GM12878 (cell line): ENCODE results near the gene FIBCD1. TPM values are rescaled to one million over a fixed set of nuclear protein-coding genes. Genes with fewer than 3 reads are reported as not detected.

Experiments used
- ATAC-seq: fragments of 200-7000 bp; cut with Tn5 transposase; 3 replicates; pipeline ENCODE4 v1.9.1; 2020; ENCODE audit warnings: mild to moderate bottlenecking, moderate library complexity
- BruUV-seq: library from RNA; stranded (reverse); fragments of 400-500 nt; replicated peaks from 2 replicates; lab custom pipeline; 2021; lab: Mats Ljungman, UMichigan
- CTCF ChIA-PET: fragments of 300-600 bp; sonication (Branson Sonifier 250); formaldehyde crosslinking; extraction: SDS; loops from one replicate; lab custom pipeline; 2021; ENCODE audit warnings: inconsistent platforms; lab: Yijun Ruan, JAX
- POLR2A ChIA-PET: fragments of 350-600 bp; formaldehyde crosslinking; extraction: SDS; loops from one replicate; lab custom pipeline; 2021; ENCODE audit warnings: inconsistent platforms; lab: Charles Lee
- RAD21 ChIA-PET: fragments of 300-600 bp; sonication (Branson Sonifier 250); formaldehyde crosslinking; loops from one replicate; lab custom pipeline; 2023; ENCODE audit warnings: antibody characterized with exemption; ENCODE audit not compliant: unreplicated experiment; lab: Charles Lee
- SMC1A ChIA-PET: fragments of 300-600 bp; sonication (Branson Sonifier 250); formaldehyde crosslinking; loops from one replicate; lab custom pipeline; 2023; ENCODE audit not compliant: unreplicated experiment, uncharacterized antibody; lab: Charles Lee
- DNase-seq: peaks from one replicate; pipeline ENCODE4 v3.0.0-alpha.2; 2011; ENCODE audit warnings: low read depth, low spot score
- FAIRE-seq: peaks from 3 replicates; lab custom pipeline; 2011; peaks lifted over from hg19 to GRCh38; lab: Jason Lieb, UNC
- H2AFZ ChIP-seq: 2 replicates; pipeline ENCODE4 v1.6.0; 2011; ENCODE audit warnings: low read depth, low read length, control low read depth; ENCODE audit not compliant: control insufficient read depth
- H3K27ac ChIP-seq: 2 replicates; pipeline ENCODE4 v1.5.1; 2011; ENCODE audit warnings: control low read depth; ENCODE audit not compliant: control insufficient read depth, insufficient read depth
- H3K27me3 ChIP-seq, 2 experiments: replicated peaks in 1 of 2; 2 replicates each; pipeline versions ENCODE4 v1.6.0 to v1.6.1; 2011; ENCODE audit warnings: low read length in 1 of 2; ENCODE audit not compliant: control insufficient read depth in 2 of 2, insufficient read depth in 2 of 2
- H3K36me3 ChIP-seq, 2 experiments: 2 replicates each; pipeline ENCODE4 v1.5.1; 2011; ENCODE audit warnings: low read length in 1 of 2; ENCODE audit not compliant: control insufficient read depth in 2 of 2, insufficient read depth in 2 of 2
- H3K4me1 ChIP-seq: 2 replicates; pipeline ENCODE4 v1.6.1; 2011; ENCODE audit warnings: mild to moderate bottlenecking, low read length, moderate library complexity, mixed read lengths; ENCODE audit not compliant: control insufficient read depth, insufficient read depth
- H3K4me2 ChIP-seq: 2 replicates; pipeline ENCODE4 v1.6.0; 2011; ENCODE audit warnings: control low read depth; ENCODE audit not compliant: control insufficient read depth, insufficient read depth
- H3K4me3 ChIP-seq: fragments of 200-600 bp; sonication (generic); 2 replicates; pipeline ENCODE4 v1.5.1; 2016
- H3K79me2 ChIP-seq: 2 replicates; pipeline ENCODE4 v1.6.0; 2011; ENCODE audit warnings: low read length; ENCODE audit not compliant: control insufficient read depth, insufficient read depth
- H3K9ac ChIP-seq: 2 replicates; pipeline ENCODE4 v1.8.0; 2011; ENCODE audit warnings: low read length, control low read depth, mixed read lengths; ENCODE audit not compliant: control insufficient read depth, insufficient read depth
- H3K9me3 ChIP-seq: replicated peaks from 3 replicates; pipeline ENCODE4 v1.5.1; 2011; ENCODE audit warnings: mild to moderate bottlenecking, low read length; ENCODE audit not compliant: control insufficient read depth, insufficient read depth
- H4K20me1 ChIP-seq: 2 replicates; pipeline ENCODE4 v1.6.0; 2011; ENCODE audit not compliant: control insufficient read depth, insufficient read depth
- BCL11A ChIP-seq: IDR thresholded peaks from 2 replicates; pipeline ENCODE4 v1.6.1; 2011; ENCODE audit warnings: low read depth, low read length
- CHD2 ChIP-seq: IDR thresholded peaks from 2 replicates; pipeline ENCODE4 v1.6.1; 2011; ENCODE audit warnings: low read depth, low read length, improper control_type of control experiment, borderline replicate concordance
- GATAD2B ChIP-seq: fragments of 450-650 bp; conservative IDR thresholded peaks from 2 replicates; pipeline ENCODE4 v1.6.1; 2017; ENCODE audit warnings: low read depth, mild to moderate bottlenecking, moderate library complexity
- HDGF ChIP-seq: fragments of 450-650 bp; IDR thresholded peaks from 2 replicates; pipeline ENCODE4 v1.6.1; 2016; ENCODE audit warnings: antibody characterized with exemption
- IRF4 ChIP-seq: IDR thresholded peaks from 2 replicates; pipeline ENCODE4 v1.6.1; 2011; ENCODE audit warnings: low read depth, low read length
- MAX ChIP-seq: IDR thresholded peaks from 2 replicates; pipeline ENCODE4 v1.6.1; 2012; ENCODE audit warnings: low read depth, low read length, improper control_type of control experiment
- NFXL1 ChIP-seq: fragments of 450-650 bp; IDR thresholded peaks from 2 replicates; pipeline ENCODE4 v1.6.1; 2017; ENCODE audit warnings: antibody characterized with exemption, mild to moderate bottlenecking, borderline replicate concordance
- PKNOX1 ChIP-seq: fragments of 450-650 bp; IDR thresholded peaks from 2 replicates; pipeline ENCODE4 v1.6.1; 2016; ENCODE audit warnings: mild to moderate bottlenecking
- POLR2AphosphoS5 ChIP-seq: IDR thresholded peaks from 2 replicates; pipeline ENCODE4 v1.6.1; 2011; ENCODE audit warnings: mild to moderate bottlenecking, low read length, inconsistent platforms
- POU2F2 ChIP-seq: IDR thresholded peaks from 3 replicates; pipeline ENCODE4 v1.6.1; 2011; ENCODE audit warnings: low read depth, mild to moderate bottlenecking, low read length, borderline replicate concordance
- RB1 ChIP-seq: fragments of 450-650 bp; formaldehyde crosslinking; IDR thresholded peaks from 2 replicates; pipeline ENCODE4 v1.6.1; 2017; ENCODE audit warnings: mild to moderate bottlenecking, borderline replicate concordance
- SP1 ChIP-seq: IDR thresholded peaks from one replicate; pipeline ENCODE4 v1.6.1; 2011; ENCODE audit warnings: low read depth, low read length
- SUPT20H ChIP-seq: IDR thresholded peaks from 2 replicates; pipeline ENCODE4 v1.6.1; 2011; ENCODE audit warnings: low read depth, mild to moderate bottlenecking, low read length, moderate library complexity, borderline replicate concordance; ENCODE audit not compliant: control insufficient read depth
- TBL1XR1 ChIP-seq: IDR thresholded peaks from 2 replicates; pipeline ENCODE4 v1.6.1; 2012; ENCODE audit warnings: low read depth, low read length, improper control_type of control experiment
- ZSCAN29 ChIP-seq: fragments of 450-650 bp; IDR thresholded peaks from 2 replicates; pipeline ENCODE4 v1.6.1; 2017; ENCODE audit warnings: mild to moderate bottlenecking, moderate library complexity
- WGBS: methylation state at CpG from one replicate; pipeline ENCODE4 v1.1.6; 2016; ENCODE audit warnings: low lambda C conversion rate; ENCODE audit not compliant: insufficient replicate concordance, insufficient coverage; ENCODE audit errors: missing lambda C conversion rate; 5-methylcytosine and 5-hydroxymethylcytosine counted together
- in situ Hi-C: fragments of 300-500 bp; cut with MboI; formaldehyde crosslinking; loops from 9 replicates; pipeline ENCODE4 v1.14.3; 2018; ENCODE audit warnings: mixed read lengths
- intact Hi-C: fragments of 100-400 bp; cut with micrococcal nuclease; formaldehyde crosslinking; loops from one replicate; pipeline ENCODE4 v1.14.2; 2022; ENCODE audit not compliant: unreplicated experiment
- polyA plus RNA-seq, 11 experiments: library from polyadenylated mRNA; depleted of rRNA in 4 of 11; unstranded in 6 of 11; stranded (reverse) in 5 of 11; fragments of >200 nt; fragmentation: Nextera tagmentation in 4 of 11; fragmentation: Illumina TruSeq in 1 of 11; extraction: Ambion mirVana in 4 of 11; extraction: Trizol in 1 of 11; gene quantifications; 1 replicate in 1 of 11; 2 replicates in 10 of 11; pipeline versions ENCODE4 v1.2.1 to v1.2.3, GENCODE V29; 2011 to 2016; ENCODE audit warnings: inconsistent platforms in 2 of 11, missing spikeins in 2 of 11, low read depth in 1 of 11
- total RNA-seq, 4 experiments: library from RNA; depleted of rRNA in 3 of 4; stranded (reverse); fragments of >200 nt in 3 of 4; fragmentation: Illumina TruSeq in 1 of 4; extraction: Trizol in 1 of 4; gene quantifications; 2 replicates each; pipeline versions ENCODE4 v1.2.1 to v1.2.3, GENCODE V29; 2013 to 2021

FIBCD1 gene
- total and polyA plus RNA-seq, 10 of the 15 experiments (the other 5 are each of a cell fraction or from before 2014, with no cell fraction given): 0.04 to 0.95 (median 0.25) TPM; not detected in 6

GRCh38 chr9:130982636-130983358 lies 43.8 kb upstream of the FIBCD1 start:
- intact Hi-C loops (no loop called here), in situ Hi-C loops (no loop called here)
- no peak for FAIRE-seq
- RAD21 ChIA-PET: no interaction called here
- Histone ChIP-seq H3K4me3 (no peak overlapping the region), H3K27me3 (no peaks in the 10 kb centered on the region; a peak in 2 of 4 replicates), H3K79me2 (no peaks in the 10 kb centered on the region), H3K9me3 (no peaks in the 10 kb centered on the region), H2AFZ (no peak overlapping the region), H3K27ac (no peak overlapping the region), H3K9ac (no peak overlapping the region), H3K4me1 (no peaks in the 10 kb centered on the region), H3K4me2 (no peak overlapping the region), H3K36me3 (no peaks in the 10 kb centered on the region), H4K20me1 (no peaks in the 10 kb centered on the region)
- ATAC-seq: no peak
- TF ChIP-seq GATAD2B (no peak), CHD2 (no peak), PKNOX1 (no peak), SP1 (no peak), IRF4 (no peak), TBL1XR1 (no peak), RB1 (no peak), POLR2AphosphoS5 (no peak), BCL11A (no peak), ZSCAN29 (no peak), MAX (no peak), HDGF (no peak), NFXL1 (no peak), SUPT20H (no peak), POU2F2 (no peak)
- POLR2A ChIA-PET: no interaction called here
- CTCF ChIA-PET: interaction anchor here (0.6 kb wide), 1 partner anchor 294 kb away, joined by 3 read pairs; the partner anchor contains the start of gene FAM78A
- 45% methylated on average over 25 of the region's 25 CpGs for WGBS
- SMC1A ChIA-PET: no interaction called here
- DNase-seq: no peak
- no TSS peak for BruUV-seq
